HG03175 (cell line): ENCODE results near the gene ERICH3.

Experiments
- ATAC-seq: cut with Tn5 transposase; IDR thresholded peaks from one replicate; pipeline ENCODE4 v1.9.1; 2021; ENCODE audit warnings: mild to moderate bottlenecking, moderate library complexity; ENCODE audit not compliant: unreplicated experiment

Gene ERICH3

GRCh38 chr1:74673351-74674111 is at the start of gene ERICH3:
ERICH3 (minus strand) TSS chr1:74673792; CDS start chr1:74673519, 273 bp downstream.
- ATAC-seq, result no peak

- ATAC-seq, result no peak
These were observed 44.0 kb upstream of the ERICH3 start for GRCh38 chr1:74717626-74718025.

- no peak for ATAC-seq
These were observed 43.2 kb upstream of the ERICH3 start for GRCh38 chr1:74716822-74717221.

GRCh38 chr1:74715806-74716205 is 42.2 kb upstream of the ERICH3 start:
- ATAC-seq, result no peak

GRCh38 chr1:74715236-74715502 is 41.6 kb upstream of the ERICH3 start:
- ATAC-seq, result no peak

- no peak for ATAC-seq
These were observed 41.0 kb upstream of the ERICH3 start for GRCh38 chr1:74714429-74715235.

GRCh38 chr1:74713849-74714248 is 40.3 kb upstream of the ERICH3 start:
- no peak for ATAC-seq

GRCh38 chr1:74712881-74713280 is 39.3 kb upstream of the ERICH3 start:
- no peak for ATAC-seq

GRCh38 chr1:74703386-74704182 is 30.0 kb upstream of the ERICH3 start:
- no peak for ATAC-seq

- no peak for ATAC-seq
These were observed 25.7 kb upstream of the ERICH3 start for GRCh38 chr1:74699331-74699730.

- no peak for ATAC-seq
These were observed 24.2 kb upstream of the ERICH3 start for GRCh38 chr1:74697832-74698231.

- no peak for ATAC-seq
These were observed 19.9 kb upstream of the ERICH3 start for GRCh38 chr1:74693473-74693872.

- ATAC-seq, result no peak
These were observed 17.3 kb upstream of the ERICH3 start for GRCh38 chr1:74690909-74691308.

- no peak for ATAC-seq
These were observed 16.7 kb upstream of the ERICH3 start for GRCh38 chr1:74690364-74690696.

GRCh38 chr1:74689621-74690363 is 16.2 kb upstream of the ERICH3 start:
- ATAC-seq, result peak; percentile 75

GRCh38 chr1:74686928-74687327 is 13.3 kb upstream of the ERICH3 start:
- no peak for ATAC-seq

- no peak for ATAC-seq
These were observed 10.7 kb upstream of the ERICH3 start for GRCh38 chr1:74684301-74684700.

- ATAC-seq, result no peak
These were observed 10.1 kb upstream of the ERICH3 start for GRCh38 chr1:74683656-74684055.

- no peak for ATAC-seq
These were observed 8.3 kb upstream of the ERICH3 start for GRCh38 chr1:74681851-74682250.

GRCh38 chr1:74681449-74681848 is 7.9 kb upstream of the ERICH3 start:
- peak; percentile 84 for ATAC-seq

GRCh38 chr1:74681001-74681400 is 7.4 kb upstream of the ERICH3 start:
- peak; percentile 37 for ATAC-seq
